ENCODE data around the gene TMEM53. TPM values are rescaled to one million over a fixed set of nuclear protein-coding genes. Genes with fewer than 3 reads are reported as not detected.
A peak's percentile ranks its signal among the peaks of the same experiment; 100 is the strongest.

The TMEM53 gene
- total and polyA plus RNA-seq, 12 donors: 7.2 to 47.4 (median 12.6) TPM

- DNase-seq: no peak
- no peaks in the 10 kb centered on the region for H3K27me3 ChIP-seq
- peak overlapping the region in 2 of 5 donors; percentile 90 to 98 for H3K27ac ChIP-seq
- intact Hi-C loops (cut with DNase I): no loop called here
- no peak overlapping the region for H3K4me3 ChIP-seq
- peaks cover 0 to 84% of the 10 kb centered on the region in 2 donors for H3K36me3 ChIP-seq (replicated peaks in 1 of 2)
- 80 to 89% (median 82%) methylated on average over 6 to 9 of the region's 9 CpGs for WGBS, 4 donors
- TF ChIP-seq POLR2A (IDR thresholded peaks at IDR 0.05): no peak
- no peak for TF ChIP-seq CTCF (IDR thresholded peaks at IDR 0.05)
- peaks cover 30 to 45% of the 10 kb centered on the region in 2 donors for H3K4me1 ChIP-seq (replicated peaks in 1 of 2)
- H3K9me3 ChIP-seq (replicated peaks in 1 of 3): no peaks in the 10 kb centered on the region
These were observed 30.5 kb downstream of the TMEM53 start for GRCh38 chr1:44643721-44644334.

- Histone ChIP-seq H3K27ac (no peak overlapping the region), H3K4me3 (no peak overlapping the region), H3K27me3 (no peaks in the 10 kb centered on the region), H3K9me3 (replicated peaks in 1 of 3) (no peaks in the 10 kb centered on the region), H3K4me1 (replicated peaks in 1 of 2) (peaks cover 30 to 54% of the 10 kb centered on the region in 2 donors), H3K36me3 (replicated peaks in 1 of 2) (peaks cover 0 to 83% of the 10 kb centered on the region in 2 donors)
- TF ChIP-seq POLR2A (IDR thresholded peaks at IDR 0.05) (no peak), CTCF (IDR thresholded peaks at IDR 0.05) (no peak)
- WGBS, 4 donors: 91 to 98% (median 93%) methylated on average over 3 of the region's 3 CpGs
- DNase-seq: no peak
- intact Hi-C loops (cut with DNase I): no loop called here
These were observed 31.4 kb downstream of the TMEM53 start for GRCh38 chr1:44642925-44643324.

GRCh38 chr1:44642255-44642654 is 32.0 kb downstream of the TMEM53 start:
- Histone ChIP-seq H3K9me3 (replicated peaks in 1 of 3) (no peaks in the 10 kb centered on the region), H3K27me3 (no peaks in the 10 kb centered on the region), H3K36me3 (replicated peaks in 1 of 2) (peaks cover 0 to 83% of the 10 kb centered on the region in 2 donors), H3K4me3 (no peak overlapping the region), H3K4me1 (replicated peaks in 1 of 2) (peaks cover 30 to 61% of the 10 kb centered on the region in 2 donors), H3K27ac (peak overlapping the region in 1 of 5 donors; percentile 17)
- 96 to 100% (median 99%) methylated on average over 2 of the region's 2 CpGs for WGBS, 4 donors
- no peak for DNase-seq
- no peak for TF ChIP-seq POLR2A (IDR thresholded peaks at IDR 0.05)
- no peak for TF ChIP-seq CTCF (IDR thresholded peaks at IDR 0.05)
- intact Hi-C loops (cut with DNase I): no loop called here

GRCh38 chr1:44641126-44642102 is 32.9 kb downstream of the TMEM53 start:
- Histone ChIP-seq H3K27ac (peak overlapping the region in 1 of 5 donors; percentile 17), H3K4me1 (replicated peaks in 1 of 2) (peaks cover 26 to 65% of the 10 kb centered on the region in 2 donors), H3K27me3 (no peaks in the 10 kb centered on the region), H3K36me3 (replicated peaks in 1 of 2) (peaks cover 0 to 88% of the 10 kb centered on the region in 2 donors), H3K9me3 (replicated peaks in 1 of 3) (no peaks in the 10 kb centered on the region), H3K4me3 (no peak overlapping the region)
- 67 to 79% (median 72%) methylated on average over 11 to 12 of the region's 12 CpGs for WGBS, 4 donors
- intact Hi-C loops (cut with DNase I): no loop called here
- TF ChIP-seq CTCF (IDR thresholded peaks at IDR 0.05) (no peak), POLR2A (IDR thresholded peaks at IDR 0.05) (no peak)
- peak in 3 of 7 donors; percentile 46 to 61 (median 59) for DNase-seq
